ENCODE measurements around the gene UGT1A1.
"Not testable (repeated sequence)": the region's sequence is repeated elsewhere in the genome, so short reads cannot be mapped to it uniquely, and the experiment has no call there.

The UGT1A1 gene

DNA sequence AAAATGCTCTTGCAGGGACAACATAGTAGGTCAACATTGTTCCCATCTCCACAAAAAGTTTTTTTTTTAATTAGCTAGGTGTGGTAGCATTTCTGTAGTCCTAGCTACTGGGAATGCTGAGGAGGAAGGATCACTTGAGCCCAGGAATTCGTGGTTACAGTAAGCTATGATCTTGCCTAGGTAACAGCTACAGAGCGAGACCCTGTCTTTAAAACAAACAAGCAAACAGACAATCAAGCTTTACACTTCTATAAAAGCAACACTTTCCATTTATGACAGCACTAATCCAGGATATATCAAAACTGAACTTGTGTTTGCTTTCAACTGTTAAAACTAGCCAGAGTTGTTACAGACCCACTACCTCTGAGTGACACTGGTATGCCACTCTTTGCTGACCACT lies 19.2 kb upstream of the UGT1A1 start:
- DNase-seq (ENCODE audit: low spot score) = no peak
- no peak for TF ChIP-seq CTCF (IDR thresholded peaks at IDR 0.05; ENCODE audit: extremely low read depth, missing control alignments)

DNA sequence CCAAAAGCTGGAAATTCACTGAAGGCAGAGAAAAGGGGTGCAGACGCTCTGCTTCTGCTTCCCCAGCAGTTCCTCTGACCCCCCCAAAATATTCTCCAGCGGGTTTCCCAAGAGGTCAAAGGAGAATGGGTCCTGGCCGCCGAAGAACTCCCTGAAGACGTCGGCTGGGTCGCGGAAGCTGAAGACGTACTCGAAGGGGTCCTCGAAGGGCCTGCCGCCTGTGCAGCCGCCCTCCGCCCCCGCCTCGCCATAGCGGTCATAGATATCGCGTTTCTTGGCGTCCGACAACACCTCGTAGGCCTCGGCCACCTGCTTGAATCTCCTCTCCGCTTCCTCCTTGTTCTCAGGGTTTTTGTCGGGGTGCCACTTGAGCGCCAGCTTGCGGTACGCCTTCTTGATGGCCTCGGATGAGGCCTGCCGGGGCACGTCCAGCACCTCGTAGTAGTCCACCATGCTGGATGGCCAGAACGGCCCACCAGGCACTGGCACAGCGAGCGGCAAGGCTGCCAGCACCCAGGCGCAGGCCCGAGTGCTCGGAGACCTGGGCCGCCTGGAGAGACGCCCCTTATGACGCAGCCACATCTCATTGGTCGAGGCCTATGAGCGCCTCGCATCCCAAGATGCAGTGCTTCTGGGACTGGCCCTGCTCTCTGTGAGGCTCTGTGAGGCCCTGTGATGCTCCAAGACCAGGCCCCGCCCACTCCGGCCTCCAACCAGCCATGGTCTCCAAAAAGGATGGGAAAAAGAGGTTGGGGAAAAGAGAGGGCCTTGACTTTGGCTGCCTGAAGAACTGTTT lies 16.4 kb upstream of the UGT1A1 start:
- TF ChIP-seq CTCF (IDR thresholded peaks at IDR 0.05; ENCODE audit: extremely low read depth, missing control alignments) = no peak
- DNase-seq (ENCODE audit: low spot score) = no peak

- DNase-seq (ENCODE audit: low spot score) = no peak
- TF ChIP-seq CTCF (IDR thresholded peaks at IDR 0.05; ENCODE audit: extremely low read depth, missing control alignments) = no peak
These were observed 14.9 kb upstream of the UGT1A1 start for GRCh38 chr2:233745073-233745755.

DNA sequence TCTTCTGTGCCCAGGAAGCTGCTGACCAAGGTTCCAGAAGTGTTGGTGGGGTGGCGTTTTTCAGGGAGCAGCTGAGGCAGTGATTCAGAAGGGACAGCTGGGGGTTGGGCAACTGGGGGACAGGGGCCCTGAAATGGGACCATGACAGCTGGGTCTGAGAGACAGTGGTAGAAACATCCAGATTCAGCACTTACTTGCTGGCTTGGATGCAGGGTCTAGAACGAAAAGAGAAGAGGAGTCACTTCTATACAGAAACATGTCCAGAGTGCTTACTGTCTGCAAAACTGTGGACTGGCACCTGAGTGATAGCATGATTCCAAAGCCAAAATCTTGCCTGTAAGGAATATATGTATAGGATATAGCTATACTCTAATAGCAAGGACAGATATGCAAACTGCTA lies 14.2 kb upstream of the UGT1A1 start:
- not testable (repeated sequence) for DNase-seq (ENCODE audit: low spot score)

GRCh38 chr2:233746475-233747282 lies 13.4 kb upstream of the UGT1A1 start:
- no peak for DNase-seq (ENCODE audit: low spot score)
- TF ChIP-seq CTCF (IDR thresholded peaks at IDR 0.05; ENCODE audit: extremely low read depth, missing control alignments) = no peak

DNA sequence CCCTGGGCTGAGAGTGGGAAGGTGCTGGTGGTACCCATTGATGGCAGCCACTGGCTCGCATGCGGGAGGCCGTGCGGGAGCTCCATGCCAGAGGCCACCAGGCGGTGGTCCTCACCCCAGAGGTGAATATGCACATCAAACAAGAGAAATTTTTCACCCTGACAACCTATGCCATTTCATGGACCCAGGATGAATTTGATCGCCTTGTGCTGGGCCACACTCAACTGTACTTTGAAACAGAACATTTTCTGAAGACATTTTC lies 12.9 kb upstream of the UGT1A1 start:
- DNase-seq (ENCODE audit: low spot score) = no peak
- TF ChIP-seq CTCF (IDR thresholded peaks at IDR 0.05; ENCODE audit: extremely low read depth, missing control alignments) = no peak

- DNase-seq (ENCODE audit: low spot score) = not testable (repeated sequence)
These were observed 9.4 kb upstream of the UGT1A1 start for GRCh38 chr2:233750689-233751088.

DNA sequence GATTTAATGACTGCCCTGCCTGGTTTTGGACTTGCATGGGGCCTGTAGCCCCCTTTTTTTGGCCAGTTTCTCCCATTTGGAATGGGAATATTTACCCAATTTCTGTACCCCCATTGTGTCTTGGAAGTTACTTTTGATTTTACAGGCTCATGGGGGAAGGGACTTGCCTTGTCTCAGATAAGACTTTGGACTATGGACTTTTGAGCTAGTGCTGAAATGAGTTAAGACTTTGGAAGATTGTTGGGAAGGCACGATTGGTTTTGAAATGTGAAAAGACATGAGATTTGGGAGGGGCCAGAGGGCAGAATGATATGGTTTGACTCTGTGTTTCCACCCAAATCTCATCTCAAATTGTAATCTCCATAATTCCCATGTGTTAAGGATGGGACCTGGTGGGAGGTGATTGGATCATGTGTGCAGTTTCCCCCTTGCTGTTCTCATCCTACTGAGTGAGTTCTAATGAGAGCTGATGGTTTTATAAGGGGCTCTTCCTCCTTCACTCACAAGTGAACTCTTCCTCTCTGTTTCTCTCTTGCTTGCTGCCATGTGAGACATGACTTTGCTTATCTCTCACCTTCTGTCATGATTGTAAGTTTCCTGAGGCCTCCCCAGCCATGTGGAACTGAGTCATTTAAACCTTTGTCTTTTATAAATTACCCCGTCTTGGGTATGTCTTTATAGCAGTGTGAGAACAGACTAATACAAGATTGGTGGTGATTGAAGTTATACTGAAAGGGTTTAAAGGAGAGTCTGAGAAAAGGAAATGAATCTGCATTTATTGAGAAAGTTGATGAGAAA lies 8.7 kb upstream of the UGT1A1 start:
- DNase-seq (ENCODE audit: low spot score) = not testable (repeated sequence)
